Fibroblast of skin of right biceps (primary cell): ENCODE results near the gene LFNG.

Source experiments
- DNase-seq: peaks from one replicate; pipeline ENCODE4 v3.0.0-alpha.2; 2013

The LFNG gene

DNA sequence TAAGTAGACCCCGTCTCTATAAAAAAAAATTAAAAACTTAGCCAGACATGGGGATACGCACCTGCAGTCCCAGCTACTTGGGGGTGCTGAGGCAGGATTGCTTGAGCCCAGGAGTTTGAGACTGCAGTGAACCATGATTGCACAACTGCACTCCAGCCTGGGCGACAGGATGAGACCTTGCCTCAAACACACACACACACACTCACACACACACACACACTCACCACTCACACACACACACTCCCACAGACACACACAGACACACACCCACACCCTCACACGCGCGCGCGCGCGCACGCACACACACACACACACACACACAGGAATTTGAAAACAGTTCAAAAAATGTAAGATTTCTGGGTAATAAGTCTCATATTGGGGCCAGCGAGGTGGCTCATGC, 34.7 kb upstream of the LFNG start:
- no peak for DNase-seq

DNA sequence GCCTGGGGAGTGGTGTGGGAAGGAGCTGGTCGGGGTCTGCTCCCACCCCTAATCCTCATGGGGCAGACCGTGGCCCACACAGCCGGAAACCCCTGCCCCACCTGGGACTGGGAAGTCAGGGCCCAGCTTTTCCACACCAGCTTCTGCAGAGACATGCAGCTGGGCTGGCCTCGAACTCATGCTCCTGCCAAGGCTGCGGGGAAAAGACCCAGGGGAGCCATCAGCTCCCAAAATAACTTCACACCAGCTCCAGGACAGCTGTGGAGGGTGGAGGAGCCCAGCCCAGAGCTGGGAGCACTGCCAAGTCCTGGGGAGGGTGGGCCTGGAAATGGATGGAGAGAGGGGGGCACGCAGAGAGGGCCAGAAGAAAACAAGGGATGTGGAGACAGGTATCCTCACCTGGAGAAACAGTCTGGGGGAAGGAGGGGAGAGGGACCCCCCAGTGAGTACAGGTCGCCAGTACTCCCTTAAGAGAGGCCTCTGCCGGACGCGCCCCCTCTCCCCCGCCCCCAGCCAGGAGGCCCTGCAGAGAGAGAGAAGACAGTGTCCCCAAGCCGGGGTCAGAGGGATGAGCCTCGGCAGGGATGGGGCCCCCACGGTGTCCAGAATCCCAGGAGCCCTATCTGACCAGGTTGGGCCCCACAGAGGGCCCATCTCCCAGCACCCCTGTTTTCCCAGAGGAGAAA, 31.8 kb upstream of the LFNG start:
- DNase-seq: peak; percentile 43

DNA sequence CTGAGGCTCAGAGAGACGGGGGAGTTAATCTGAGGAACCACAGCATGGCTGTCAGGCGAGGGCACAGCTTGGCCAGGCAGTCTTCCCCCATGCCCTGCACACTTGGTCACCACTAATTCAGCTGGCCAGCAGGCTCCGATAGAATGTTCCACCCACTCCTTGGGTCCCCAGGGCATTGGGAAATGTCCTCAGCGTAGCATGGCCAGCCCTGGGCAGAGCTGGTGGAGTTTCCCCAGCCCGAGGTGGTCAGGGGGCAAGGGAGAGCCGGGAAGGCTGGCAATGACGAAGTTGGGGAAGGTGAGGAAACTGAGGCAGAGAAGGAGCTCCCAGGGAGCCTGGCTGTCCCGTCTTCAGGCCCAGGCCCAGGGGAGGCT, 31.3 kb upstream of the LFNG start:
- no peak for DNase-seq

GRCh38 chr7:2488681-2489080, 30.9 kb upstream of the LFNG start:
- DNase-seq: no peak

- DNase-seq: no peak
Measured at GRCh38 chr7:2490181-2490651, 29.4 kb upstream of the LFNG start.

GRCh38 chr7:2492038-2492437, 27.5 kb upstream of the LFNG start:
- no peak for DNase-seq

DNA sequence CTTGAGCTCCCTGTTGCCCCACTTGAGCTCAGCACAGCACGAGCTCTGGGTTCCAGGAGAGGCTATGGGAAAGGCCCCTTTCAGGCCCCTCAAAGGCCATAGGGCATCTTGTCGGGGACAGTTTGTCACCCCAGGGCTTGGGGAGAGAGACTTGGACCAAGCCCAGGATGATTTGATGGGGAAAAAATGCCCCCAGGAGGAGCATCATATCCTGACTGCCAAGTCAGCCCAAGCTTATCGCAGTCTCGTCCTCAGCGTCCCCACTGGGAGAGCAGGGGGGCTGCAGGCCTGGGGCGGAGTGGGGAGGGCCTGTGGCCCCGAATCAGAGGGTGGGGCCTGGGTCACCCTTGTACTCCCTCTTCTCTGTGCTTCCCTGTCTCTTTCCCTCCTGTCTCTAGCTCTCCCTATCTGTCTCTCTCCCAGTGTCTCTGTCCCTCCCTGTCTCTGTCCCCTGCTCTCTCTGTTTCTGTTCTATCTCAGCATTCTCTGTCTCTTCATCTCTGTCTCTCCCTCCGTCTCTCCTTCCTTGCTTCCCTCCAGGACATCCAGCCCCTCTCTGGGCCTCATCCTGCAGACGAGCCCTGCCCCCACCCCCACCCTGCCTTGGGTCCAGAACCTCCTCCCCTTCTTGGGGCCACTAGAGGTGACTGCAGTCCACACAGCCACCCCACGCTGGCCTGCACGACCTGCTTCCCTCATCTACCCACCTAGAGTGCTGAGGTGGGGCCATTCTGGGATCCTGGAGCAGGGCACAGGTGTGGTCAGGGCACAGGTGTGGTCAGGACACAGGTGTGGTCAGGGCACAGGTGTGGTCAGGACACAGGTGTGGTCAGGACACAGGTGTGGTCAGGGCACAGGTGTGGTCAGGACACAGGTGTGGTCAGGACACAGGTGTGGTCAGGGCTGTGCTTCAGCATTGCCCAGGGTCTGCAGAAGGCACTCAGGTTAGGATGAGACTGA, 26.1 kb upstream of the LFNG start:
- peak; percentile 58 for DNase-seq

GRCh38 chr7:2494191-2495130, 25.1 kb upstream of the LFNG start:
- DNase-seq: no peak

- DNase-seq: no peak
Measured at GRCh38 chr7:2495418-2496299, 23.9 kb upstream of the LFNG start.

DNA sequence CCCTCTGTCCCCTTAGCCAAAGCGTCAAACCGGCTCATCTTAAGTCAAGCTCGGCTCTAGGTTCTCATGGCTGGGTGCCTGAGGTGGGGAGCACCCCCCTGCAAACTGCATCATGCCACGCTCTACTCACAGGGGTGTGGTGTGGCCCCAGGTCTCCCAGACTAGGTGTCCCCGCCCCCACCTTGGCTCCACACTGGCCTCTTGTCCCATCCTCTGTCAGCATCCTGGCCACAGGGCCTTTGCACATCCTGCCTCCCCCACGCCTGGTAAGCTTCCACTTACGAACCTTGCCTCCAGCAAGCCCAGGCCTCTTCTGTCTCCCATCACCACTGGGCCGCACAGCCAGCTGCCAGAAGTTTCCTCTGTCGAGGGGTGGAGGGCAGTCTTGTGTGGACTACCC, 23.2 kb upstream of the LFNG start:
- no peak for DNase-seq

- DNase-seq: no peak
Measured at GRCh38 chr7:2497065-2497464, 22.5 kb upstream of the LFNG start.

DNA sequence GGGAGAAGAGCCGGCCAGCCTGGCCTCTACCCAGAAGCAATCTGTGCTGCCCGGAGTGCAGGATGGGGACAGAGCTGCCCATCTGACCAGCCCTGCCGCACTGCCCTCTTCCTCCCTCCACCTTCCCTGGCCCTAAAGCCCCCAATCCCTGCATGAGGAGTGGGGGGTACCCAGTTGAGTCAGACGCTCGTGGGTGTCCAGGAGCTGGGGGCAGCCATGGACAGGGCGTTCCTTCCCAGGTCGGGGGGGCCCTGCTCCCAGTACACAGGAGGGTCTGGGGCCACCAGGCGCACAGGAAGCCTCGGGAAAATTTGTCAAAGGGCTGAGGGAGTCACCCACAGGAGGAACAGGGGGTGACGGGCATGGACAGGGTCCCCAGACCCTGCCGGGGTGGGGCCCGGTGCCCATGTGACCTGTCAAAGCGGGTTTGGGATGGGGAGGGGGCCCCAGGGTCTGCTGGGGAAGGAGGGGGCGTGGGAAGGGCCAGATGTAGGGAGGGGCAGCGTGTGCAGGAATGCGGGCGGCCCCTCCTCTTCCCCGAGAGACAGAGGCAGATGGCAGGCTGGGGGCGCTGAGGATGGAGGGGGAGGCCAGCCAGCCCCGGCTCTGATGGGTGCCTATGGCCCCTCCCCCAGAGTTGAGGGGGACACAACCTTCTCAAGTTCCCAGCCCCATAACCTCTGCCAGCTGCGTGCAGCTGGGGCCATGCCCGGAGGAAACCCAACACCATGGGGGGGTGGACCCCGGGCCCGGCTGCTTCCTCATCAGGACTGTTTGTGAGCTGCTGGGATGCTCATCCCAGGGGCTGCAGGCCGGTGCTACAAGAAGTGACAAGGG, 21.9 kb upstream of the LFNG start:
- no peak for DNase-seq

GRCh38 chr7:2498708-2499107, 20.9 kb upstream of the LFNG start:
- DNase-seq: no peak

- DNase-seq: no peak
Measured at GRCh38 chr7:2499181-2499580, 20.4 kb upstream of the LFNG start.

DNA sequence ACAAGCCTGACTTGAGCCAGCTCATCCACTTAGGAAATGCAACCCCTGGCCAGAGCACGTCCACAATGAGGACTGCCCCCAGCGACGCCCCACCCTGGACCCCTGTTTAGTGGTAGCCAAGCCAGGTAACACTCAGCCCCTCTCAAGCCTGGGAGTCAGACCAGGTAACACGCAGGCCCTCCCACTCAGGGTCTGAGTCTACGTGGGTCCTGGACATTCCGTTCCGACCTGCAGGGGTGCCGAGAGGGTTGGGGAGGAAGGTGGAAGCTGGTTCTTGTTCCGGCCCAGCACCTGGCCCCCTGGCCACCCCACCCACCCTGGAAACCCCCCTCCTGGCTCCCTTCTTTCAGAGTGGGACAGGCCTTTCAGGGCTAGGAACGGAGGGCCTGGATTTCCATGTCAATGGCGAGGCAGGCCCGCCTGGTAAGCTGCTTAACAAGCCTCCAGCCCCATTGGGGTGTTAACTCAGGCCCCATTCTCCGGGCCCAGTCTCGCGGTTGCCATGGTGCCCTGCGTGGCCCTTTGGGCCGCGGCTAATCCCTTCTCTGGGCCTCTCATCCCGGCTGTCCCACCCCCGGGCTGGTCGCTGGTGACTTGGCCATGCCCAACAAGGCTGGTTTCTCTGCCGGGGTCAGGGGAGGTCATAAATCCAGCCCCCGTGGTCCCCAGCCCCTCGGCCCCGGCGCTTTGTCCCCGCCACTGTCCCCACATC, 19.7 kb upstream of the LFNG start:
- DNase-seq: no peak

DNA sequence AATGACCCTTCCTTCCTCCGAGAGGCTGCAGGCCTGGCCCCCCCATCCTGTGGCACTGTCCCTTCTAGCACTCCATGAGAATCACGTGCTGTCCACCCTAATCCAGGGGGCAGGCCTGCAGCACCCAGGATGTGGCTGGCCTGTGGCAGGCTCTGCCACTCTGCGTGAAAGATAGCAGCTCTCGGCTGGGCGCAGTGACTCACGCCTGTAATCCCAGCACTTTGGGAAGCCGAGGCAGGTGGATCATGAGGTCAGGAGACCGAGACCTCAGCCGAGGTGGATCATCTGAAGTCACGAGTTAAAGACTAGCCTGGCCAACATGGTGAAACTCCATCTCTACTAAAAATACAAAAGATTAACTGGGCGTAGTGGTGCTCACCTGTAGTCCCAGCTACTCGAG, 18.9 kb upstream of the LFNG start:
- no peak for DNase-seq

DNA sequence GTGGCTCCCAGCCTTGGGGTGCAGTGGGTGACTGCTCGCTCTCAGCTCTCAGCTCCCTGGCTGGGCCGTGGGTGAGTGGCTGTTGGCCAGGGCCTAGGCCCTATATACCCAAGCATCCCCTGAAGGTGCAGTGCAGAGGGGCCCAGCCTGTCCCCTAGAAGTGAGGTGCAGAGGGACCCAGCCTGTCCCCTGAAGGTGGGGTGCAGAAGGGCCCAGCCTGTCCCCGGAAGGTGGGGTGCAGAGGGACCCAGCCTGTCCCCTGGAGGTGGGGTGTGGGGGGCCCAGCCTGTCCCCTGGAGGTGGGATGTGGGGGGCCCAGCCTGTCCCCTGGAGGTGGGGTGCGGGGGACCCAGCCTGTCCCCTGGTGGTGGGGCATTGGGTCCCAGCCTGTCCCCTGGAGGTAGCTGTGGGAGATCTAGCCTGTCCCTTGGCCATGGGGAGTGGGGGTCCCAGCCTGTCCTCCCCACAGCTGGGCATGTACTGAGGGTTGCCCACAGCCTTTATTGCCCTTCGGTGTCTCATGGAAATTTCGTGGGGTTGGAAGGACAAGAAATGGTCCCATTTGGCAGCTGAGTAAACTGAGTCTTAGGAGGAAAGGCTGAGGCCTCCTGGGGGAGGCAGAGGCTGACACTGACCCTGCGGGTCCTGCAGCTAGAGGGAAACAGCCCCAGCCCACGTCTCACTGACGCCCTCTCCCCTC, 17.5 kb upstream of the LFNG start:
- DNase-seq: no peak

GRCh38 chr7:2502647-2502966, 17.0 kb upstream of the LFNG start:
- DNase-seq: no peak

GRCh38 chr7:2503056-2503941, 16.3 kb upstream of the LFNG start:
- DNase-seq: no peak
